Measurements from ENCODE around the gene POLR3C. TPM values are rescaled to one million over a fixed set of nuclear protein-coding genes. Genes with fewer than 3 reads are reported as not detected.
"Not testable (repeated sequence)": the region's sequence is repeated elsewhere in the genome, so short reads cannot be mapped to it uniquely, and the experiment has no call there.

POLR3C gene
- total RNA-seq, 1 donor from 2014 or later = 31.6 TPM

GRCh38 chr1:145828367-145829026 lies 4.5 kb downstream of the POLR3C start:
- Mint-ChIP-seq H3K9me3 (no peaks in the 10 kb centered on the region), H3K36me3 (ENCODE audit: low read depth) (peaks cover 70% of the 10 kb centered on the region)
- DNase-seq (ENCODE audit: low spot score) = no peak

GRCh38 chr1:145830810-145831209 lies 6.8 kb downstream of the POLR3C start:
- H3K9me3 Mint-ChIP-seq = not testable (repeated sequence)

More at GRCh38 chr1:145828367-145829026, 4.5 kb downstream of the POLR3C start:
- H3K4me1 Mint-ChIP-seq (ENCODE audit: low read depth) = peaks cover 27% of the 10 kb centered on the region
- no peaks in the 10 kb centered on the region for H3K27me3 Mint-ChIP-seq (ENCODE audit: low read depth)
- intact Hi-C loops (cut with micrococcal nuclease) = no loop called here
- no peak overlapping the region for H3K4me3 Mint-ChIP-seq (ENCODE audit: low read depth)
- peak overlapping the region; percentile 69 for H3K27ac Mint-ChIP-seq

GRCh38 chr1:145837656-145838055 lies 13.7 kb downstream of the POLR3C start:
- H3K27ac Mint-ChIP-seq = no peak overlapping the region
- intact Hi-C loops (cut with micrococcal nuclease) = no loop called here
- no peaks in the 10 kb centered on the region for H3K27me3 Mint-ChIP-seq (ENCODE audit: low read depth)
- H3K9me3 Mint-ChIP-seq = no peaks in the 10 kb centered on the region
- peaks cover 67% of the 10 kb centered on the region for H3K36me3 Mint-ChIP-seq (ENCODE audit: low read depth)
- H3K4me3 Mint-ChIP-seq (ENCODE audit: low read depth) = no peak overlapping the region
- peaks cover 2% of the 10 kb centered on the region for H3K4me1 Mint-ChIP-seq (ENCODE audit: low read depth)
- no peak for DNase-seq (ENCODE audit: low spot score)

More at GRCh38 chr1:145830810-145831209, 6.8 kb downstream of the POLR3C start:
- H3K4me3 Mint-ChIP-seq (ENCODE audit: low read depth); H3K27me3 Mint-ChIP-seq (ENCODE audit: low read depth); intact Hi-C loops (cut with micrococcal nuclease); H3K27ac Mint-ChIP-seq; DNase-seq (ENCODE audit: low spot score): not testable (repeated sequence)
- H3K4me1 Mint-ChIP-seq (ENCODE audit: low read depth) = peaks cover 24% of the 10 kb centered on the region
- H3K36me3 Mint-ChIP-seq (ENCODE audit: low read depth) = peaks cover 77% of the 10 kb centered on the region

GRCh38 chr1:145843031-145843430 lies 19.0 kb downstream of the POLR3C start:
- H3K9me3 Mint-ChIP-seq = no peaks in the 10 kb centered on the region
- peaks cover 35% of the 10 kb centered on the region for H3K36me3 Mint-ChIP-seq (ENCODE audit: low read depth)
- no peak overlapping the region for H3K27ac Mint-ChIP-seq
- H3K27me3 Mint-ChIP-seq (ENCODE audit: low read depth) = no peaks in the 10 kb centered on the region
- H3K4me1 Mint-ChIP-seq (ENCODE audit: low read depth) = peaks cover 5% of the 10 kb centered on the region
- H3K4me3 Mint-ChIP-seq (ENCODE audit: low read depth) = no peak overlapping the region
- DNase-seq (ENCODE audit: low spot score) = no peak
- intact Hi-C loops (cut with micrococcal nuclease) = no loop called here

- no peak overlapping the region for H3K27ac Mint-ChIP-seq
- DNase-seq (ENCODE audit: low spot score) = no peak
- peaks cover 28% of the 10 kb centered on the region for H3K36me3 Mint-ChIP-seq (ENCODE audit: low read depth)
- H3K4me1 Mint-ChIP-seq (ENCODE audit: low read depth) = peaks cover 5% of the 10 kb centered on the region
- H3K4me3 Mint-ChIP-seq (ENCODE audit: low read depth) = no peak overlapping the region
- intact Hi-C loops (cut with micrococcal nuclease) = loop anchor here (5.0 kb wide), 2 partner anchors 67 to 167 kb away; partner anchors contain the start of gene ITGA10
- no peaks in the 10 kb centered on the region for H3K27me3 Mint-ChIP-seq (ENCODE audit: low read depth)
- no peaks in the 10 kb centered on the region for H3K9me3 Mint-ChIP-seq
Observed at GRCh38 chr1:145845144-145845513, 21.1 kb downstream of the POLR3C start.

GRCh38 chr1:145845514-145846161 lies 21.6 kb downstream of the POLR3C start, which contains the start of gene NUDT17:
TSS of gene NUDT17 (plus strand) at chr1:145845630. CDS start at chr1:145845641, 11 bp downstream.
- no peaks in the 10 kb centered on the region for H3K27me3 Mint-ChIP-seq (ENCODE audit: low read depth)
- no peak within 1 kb of the TSS for H3K4me3 Mint-ChIP-seq (ENCODE audit: low read depth)
- peak within 1 kb of the TSS; percentile 19 for H3K27ac Mint-ChIP-seq
- no peaks in the 10 kb centered on the region for H3K9me3 Mint-ChIP-seq
- peaks cover 5% of the 10 kb centered on the region for H3K4me1 Mint-ChIP-seq (ENCODE audit: low read depth)
- DNase-seq (ENCODE audit: low spot score) = peak; percentile 59
- H3K36me3 Mint-ChIP-seq (ENCODE audit: low read depth) = peaks cover 30% of the 10 kb centered on the region
- intact Hi-C loops (cut with micrococcal nuclease) = loop anchor here (5.0 kb wide), 2 partner anchors 67 to 167 kb away; partner anchors contain the start of gene ITGA10

GRCh38 chr1:145846201-145846612 lies 22.2 kb downstream of the POLR3C start:
- peaks cover 5% of the 10 kb centered on the region for H3K4me1 Mint-ChIP-seq (ENCODE audit: low read depth)
- H3K36me3 Mint-ChIP-seq (ENCODE audit: low read depth) = peaks cover 31% of the 10 kb centered on the region
- no peak overlapping the region for H3K4me3 Mint-ChIP-seq (ENCODE audit: low read depth)
- H3K9me3 Mint-ChIP-seq = no peaks in the 10 kb centered on the region
- peak overlapping the region; percentile 19 for H3K27ac Mint-ChIP-seq
- intact Hi-C loops (cut with micrococcal nuclease) = loop anchor here (5.0 kb wide), 2 partner anchors 66 to 166 kb away; partner anchors contain the start of gene ITGA10
- H3K27me3 Mint-ChIP-seq (ENCODE audit: low read depth) = no peaks in the 10 kb centered on the region
- DNase-seq (ENCODE audit: low spot score) = no peak

GRCh38 chr1:145847827-145848226 lies 23.8 kb downstream of the POLR3C start:
- Mint-ChIP-seq H3K4me1 (ENCODE audit: low read depth) (peaks cover 5% of the 10 kb centered on the region), H3K36me3 (ENCODE audit: low read depth) (peaks cover 23% of the 10 kb centered on the region), H3K27me3 (ENCODE audit: low read depth) (no peaks in the 10 kb centered on the region), H3K9me3 (no peaks in the 10 kb centered on the region), H3K4me3 (ENCODE audit: low read depth) (no peak overlapping the region), H3K27ac (no peak overlapping the region)
- intact Hi-C loops (cut with micrococcal nuclease) = loop anchor here (5.0 kb wide), 2 partner anchors 64 to 164 kb away; partner anchors contain the start of gene ITGA10
- DNase-seq (ENCODE audit: low spot score) = no peak

- Mint-ChIP-seq H3K27me3 (ENCODE audit: low read depth) (no peaks in the 10 kb centered on the region), H3K4me1 (ENCODE audit: low read depth) (peaks cover 5% of the 10 kb centered on the region), H3K9me3 (no peaks in the 10 kb centered on the region), H3K27ac (no peak overlapping the region), H3K4me3 (ENCODE audit: low read depth) (no peak overlapping the region), H3K36me3 (ENCODE audit: low read depth) (peaks cover 28% of the 10 kb centered on the region)
- intact Hi-C loops (cut with micrococcal nuclease) = loop anchor here (5.0 kb wide), 2 partner anchors 63 to 163 kb away; partner anchors contain the start of gene ITGA10
- no peak for DNase-seq (ENCODE audit: low spot score)
Observed at GRCh38 chr1:145849356-145850160, 25.6 kb downstream of the POLR3C start.

- H3K36me3 Mint-ChIP-seq (ENCODE audit: low read depth) = peaks cover 31% of the 10 kb centered on the region
- H3K4me1 Mint-ChIP-seq (ENCODE audit: low read depth) = peaks cover 11% of the 10 kb centered on the region
- no peak overlapping the region for H3K4me3 Mint-ChIP-seq (ENCODE audit: low read depth)
- intact Hi-C loops (cut with micrococcal nuclease) = no loop called here
- H3K27ac Mint-ChIP-seq = no peak overlapping the region
- H3K27me3 Mint-ChIP-seq (ENCODE audit: low read depth) = no peaks in the 10 kb centered on the region
- no peak for DNase-seq (ENCODE audit: low spot score)
- H3K9me3 Mint-ChIP-seq = no peaks in the 10 kb centered on the region
Observed at GRCh38 chr1:145855426-145855948, 31.5 kb downstream of the POLR3C start.

- Mint-ChIP-seq H3K4me3 (ENCODE audit: low read depth) (no peak overlapping the region), H3K36me3 (ENCODE audit: low read depth) (peaks cover 22% of the 10 kb centered on the region), H3K27ac (no peak overlapping the region), H3K9me3 (no peaks in the 10 kb centered on the region), H3K4me1 (ENCODE audit: low read depth) (peaks cover 11% of the 10 kb centered on the region), H3K27me3 (ENCODE audit: low read depth) (peaks cover 4% of the 10 kb centered on the region)
- intact Hi-C loops (cut with micrococcal nuclease) = no loop called here
- DNase-seq (ENCODE audit: low spot score) = no peak
Observed at GRCh38 chr1:145857170-145857569, 33.2 kb downstream of the POLR3C start.

GRCh38 chr1:145858238-145858900 lies 34.4 kb downstream of the POLR3C start:
- Mint-ChIP-seq H3K9me3 (no peaks in the 10 kb centered on the region), H3K4me3 (ENCODE audit: low read depth) (peak overlapping the region; percentile 93), H3K27ac (peak overlapping the region; percentile 73), H3K4me1 (ENCODE audit: low read depth) (peaks cover 11% of the 10 kb centered on the region), H3K36me3 (ENCODE audit: low read depth) (peaks cover 16% of the 10 kb centered on the region), H3K27me3 (ENCODE audit: low read depth) (peaks cover 9% of the 10 kb centered on the region)
- intact Hi-C loops (cut with micrococcal nuclease) = loop anchor here (2.0 kb wide), 1 partner anchor 60 kb away; the partner anchor contains the start of gene PEX11B
- DNase-seq (ENCODE audit: low spot score) = peak; percentile 38

Measured in activated T-helper 2 cell treated with anti-CD3 and anti-CD28 coated beads, Interferon-gamma antibody, Interleukin-2, Interleukin-4, amounts not matched to agents 10 μg/mL and 5 μg/mL and 100 μg/mL, durations not matched to agents 14 hours and 24 hours and 36 hours (primary cell).